ENCODE results near the gene C15orf62.
A peak's percentile ranks its signal among the peaks of the same experiment; 100 is the strongest.

The C15orf62 gene

GRCh38 chr15:40739047-40739446 is 30.7 kb upstream of the C15orf62 start:
- Histone ChIP-seq H3K36me3 (ENCODE audit: insufficient read depth, low read length) (peaks cover 75% of the 10 kb centered on the region), H3K9ac (ENCODE audit: insufficient read length) (no peak overlapping the region), H3K4me3 (no peak overlapping the region), H3K9me3 (ENCODE audit: low read depth, low read length) (no peaks in the 10 kb centered on the region), H3K27ac (no peak overlapping the region)
- no peak for DNase-seq (ENCODE audit: low read depth, low spot score)
- no peak for TF ChIP-seq FOXP2 (optimal IDR thresholded peaks at IDR 0.05; ENCODE audit: control extremely low read depth, extremely low read length, insufficient read depth)
- TF ChIP-seq EZH2 (IDR thresholded peaks at IDR 0.05): no peak
- no peak for TF ChIP-seq POLR2AphosphoS5 (IDR thresholded peaks at IDR 0.05; ENCODE audit: borderline replicate concordance, low read depth, low read length)

DNA sequence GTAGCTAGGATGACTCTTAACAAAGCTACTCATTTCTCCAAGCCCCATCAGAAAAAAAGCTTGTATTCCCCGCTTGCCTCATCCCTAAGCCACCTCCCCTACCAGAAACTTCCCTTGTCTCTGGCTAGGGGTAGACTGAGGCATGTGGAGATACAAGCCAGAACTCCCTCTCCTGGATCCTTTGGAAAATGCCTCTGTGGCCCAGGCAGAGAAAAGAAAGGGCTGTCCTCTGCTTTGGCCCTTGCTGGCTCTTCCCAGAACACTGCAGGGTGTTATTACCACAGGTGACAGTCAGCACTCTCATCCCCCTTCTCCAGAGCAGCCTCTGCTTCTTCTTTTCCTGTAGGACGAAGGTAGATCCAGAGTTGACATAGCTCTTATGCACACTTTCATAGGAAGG is 29.9 kb upstream of the C15orf62 start:
- DNase-seq (ENCODE audit: low read depth, low spot score): no peak
- H3K27ac ChIP-seq: no peak overlapping the region
- H3K9ac ChIP-seq (ENCODE audit: insufficient read length): no peak overlapping the region
- TF ChIP-seq POLR2AphosphoS5 (IDR thresholded peaks at IDR 0.05; ENCODE audit: borderline replicate concordance, low read depth, low read length): no peak
- TF ChIP-seq FOXP2 (optimal IDR thresholded peaks at IDR 0.05; ENCODE audit: control extremely low read depth, extremely low read length, insufficient read depth): no peak
- no peak for TF ChIP-seq EZH2 (IDR thresholded peaks at IDR 0.05)
- no peak overlapping the region for H3K4me3 ChIP-seq
- no peaks in the 10 kb centered on the region for H3K9me3 ChIP-seq (ENCODE audit: low read depth, low read length)
- peaks cover 75% of the 10 kb centered on the region for H3K36me3 ChIP-seq (ENCODE audit: insufficient read depth, low read length)

GRCh38 chr15:40743485-40743901 is 26.3 kb upstream of the C15orf62 start:
- Histone ChIP-seq H3K9ac (ENCODE audit: insufficient read length) (no peak overlapping the region), H3K9me3 (ENCODE audit: low read depth, low read length) (no peaks in the 10 kb centered on the region), H3K36me3 (ENCODE audit: insufficient read depth, low read length) (peaks cover 46% of the 10 kb centered on the region; the same call in 1 of the 2 replicates), H3K4me3 (no peak overlapping the region), H3K27ac (no peak overlapping the region)
- TF ChIP-seq FOXP2 (optimal IDR thresholded peaks at IDR 0.05; ENCODE audit: control extremely low read depth, extremely low read length, insufficient read depth): no peak
- TF ChIP-seq POLR2AphosphoS5 (IDR thresholded peaks at IDR 0.05; ENCODE audit: borderline replicate concordance, low read depth, low read length): no peak
- TF ChIP-seq EZH2 (IDR thresholded peaks at IDR 0.05): no peak
- no peak for DNase-seq (ENCODE audit: low read depth, low spot score)

DNA sequence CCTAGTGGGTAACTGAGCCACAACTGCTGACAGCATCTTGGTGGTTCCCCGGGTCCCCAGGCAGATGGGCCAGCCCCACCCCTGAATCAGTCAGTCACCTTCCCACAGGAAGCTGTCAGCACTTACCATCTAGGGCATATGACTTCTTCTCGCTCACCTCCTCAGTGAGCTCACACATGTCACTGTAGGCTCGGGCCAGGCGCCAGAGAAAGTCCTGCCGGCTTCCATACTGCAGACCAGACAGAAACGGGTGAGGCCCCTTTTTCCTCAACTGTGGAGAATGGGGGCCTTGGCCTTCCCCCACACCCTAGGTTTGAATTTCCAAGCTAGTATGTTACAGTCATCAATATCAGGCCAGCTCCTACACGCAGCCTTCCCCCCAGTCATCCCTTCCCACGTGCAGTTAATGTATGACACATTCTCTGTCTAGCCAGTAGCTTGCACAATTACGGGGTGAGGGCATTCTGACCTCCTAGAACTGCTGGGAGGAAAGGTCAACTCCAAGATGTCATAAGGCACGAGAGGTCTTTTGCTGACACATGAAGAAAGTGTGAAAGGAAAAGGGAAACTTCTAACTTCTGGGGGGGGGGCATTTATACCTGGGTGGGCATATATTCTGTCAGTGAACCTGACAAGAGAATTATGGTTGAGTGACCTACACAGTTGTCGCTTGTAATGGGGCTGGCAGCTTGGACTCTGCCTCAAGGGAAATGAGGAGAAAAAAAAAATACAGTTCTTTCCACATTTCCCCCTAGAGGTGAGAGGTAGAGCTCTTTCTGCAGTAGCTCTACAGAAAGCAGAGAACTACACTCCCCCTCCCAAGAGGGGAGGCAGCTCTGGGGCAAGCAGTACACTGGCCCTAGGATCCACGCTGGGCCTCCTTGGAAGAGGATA is 25.6 kb upstream of the C15orf62 start:
- DNase-seq (ENCODE audit: low read depth, low spot score): no peak
- no peak for TF ChIP-seq FOXP2 (optimal IDR thresholded peaks at IDR 0.05; ENCODE audit: control extremely low read depth, extremely low read length, insufficient read depth)
- no peak for TF ChIP-seq EZH2 (IDR thresholded peaks at IDR 0.05)
- TF ChIP-seq POLR2AphosphoS5 (IDR thresholded peaks at IDR 0.05; ENCODE audit: borderline replicate concordance, low read depth, low read length): no peak
- H3K9ac ChIP-seq (ENCODE audit: insufficient read length): no peak overlapping the region
- H3K36me3 ChIP-seq (ENCODE audit: insufficient read depth, low read length): peaks cover 42% of the 10 kb centered on the region; the same call in 1 of the 2 replicates
- H3K4me3 ChIP-seq: no peak overlapping the region
- H3K27ac ChIP-seq: no peak overlapping the region
- no peaks in the 10 kb centered on the region for H3K9me3 ChIP-seq (ENCODE audit: low read depth, low read length)

DNA sequence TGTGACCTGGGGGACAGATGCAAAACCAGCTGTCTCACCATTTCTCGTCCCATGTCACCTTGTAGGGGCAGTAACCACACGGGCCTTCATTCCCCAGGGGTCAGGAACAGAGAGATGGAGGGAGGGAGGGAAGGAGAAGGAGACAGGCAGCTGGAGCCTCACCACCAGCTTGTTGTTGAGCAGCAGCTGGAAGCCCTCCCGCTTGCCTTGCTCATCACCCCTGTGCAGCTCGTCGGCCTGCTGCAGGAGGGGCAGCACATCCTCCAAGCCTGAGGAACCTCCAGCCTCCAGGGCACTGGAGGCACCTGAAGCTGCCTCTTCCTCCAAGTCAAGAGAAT is 25.0 kb upstream of the C15orf62 start:
- no peak for TF ChIP-seq FOXP2 (optimal IDR thresholded peaks at IDR 0.05; ENCODE audit: control extremely low read depth, extremely low read length, insufficient read depth)
- no peak for TF ChIP-seq POLR2AphosphoS5 (IDR thresholded peaks at IDR 0.05; ENCODE audit: borderline replicate concordance, low read depth, low read length)
- TF ChIP-seq EZH2 (IDR thresholded peaks at IDR 0.05): no peak
- Histone ChIP-seq H3K4me3 (no peak overlapping the region), H3K36me3 (ENCODE audit: insufficient read depth, low read length) (peaks cover 43% of the 10 kb centered on the region), H3K27ac (no peak overlapping the region), H3K9ac (ENCODE audit: insufficient read length) (no peak overlapping the region), H3K9me3 (ENCODE audit: low read depth, low read length) (no peaks in the 10 kb centered on the region)
- DNase-seq (ENCODE audit: low read depth, low spot score): no peak

GRCh38 chr15:40746916-40747418 is 22.8 kb upstream of the C15orf62 start:
- peak; percentile 74 for DNase-seq (ENCODE audit: low read depth, low spot score)
- TF ChIP-seq POLR2AphosphoS5 (IDR thresholded peaks at IDR 0.05; ENCODE audit: borderline replicate concordance, low read depth, low read length): no peak
- no peak for TF ChIP-seq EZH2 (IDR thresholded peaks at IDR 0.05)
- TF ChIP-seq FOXP2 (optimal IDR thresholded peaks at IDR 0.05; ENCODE audit: control extremely low read depth, extremely low read length, insufficient read depth): no peak
- peak overlapping the region; percentile 54 for H3K4me3 ChIP-seq
- H3K9ac ChIP-seq (ENCODE audit: insufficient read length): peak overlapping the region; percentile 20
- peak overlapping the region; percentile 95 for H3K27ac ChIP-seq
- H3K36me3 ChIP-seq (ENCODE audit: insufficient read depth, low read length): peaks cover 43% of the 10 kb centered on the region
- no peaks in the 10 kb centered on the region for H3K9me3 ChIP-seq (ENCODE audit: low read depth, low read length)

GRCh38 chr15:40747685-40748631 is 21.8 kb upstream of the C15orf62 start:
- no peaks in the 10 kb centered on the region for H3K9me3 ChIP-seq (ENCODE audit: low read depth, low read length)
- H3K4me3 ChIP-seq: peak overlapping the region; percentile 54
- H3K27ac ChIP-seq: peak overlapping the region; percentile 95
- peaks cover 39% of the 10 kb centered on the region for H3K36me3 ChIP-seq (ENCODE audit: insufficient read depth, low read length)
- DNase-seq (ENCODE audit: low read depth, low spot score): no peak
- TF ChIP-seq FOXP2 (optimal IDR thresholded peaks at IDR 0.05; ENCODE audit: control extremely low read depth, extremely low read length, insufficient read depth) (no peak), POLR2AphosphoS5 (IDR thresholded peaks at IDR 0.05; ENCODE audit: borderline replicate concordance, low read depth, low read length) (no peak), EZH2 (IDR thresholded peaks at IDR 0.05) (no peak)
- H3K9ac ChIP-seq (ENCODE audit: insufficient read length): peak overlapping the region; percentile 53

GRCh38 chr15:40749151-40749630 is 20.6 kb upstream of the C15orf62 start:
- Histone ChIP-seq H3K36me3 (ENCODE audit: insufficient read depth, low read length) (peaks cover 30% of the 10 kb centered on the region), H3K9me3 (ENCODE audit: low read depth, low read length) (no peaks in the 10 kb centered on the region), H3K9ac (ENCODE audit: insufficient read length) (no peak overlapping the region), H3K4me3 (no peak overlapping the region), H3K27ac (no peak overlapping the region)
- no peak for DNase-seq (ENCODE audit: low read depth, low spot score)
- TF ChIP-seq EZH2 (IDR thresholded peaks at IDR 0.05): no peak
- TF ChIP-seq FOXP2 (optimal IDR thresholded peaks at IDR 0.05; ENCODE audit: control extremely low read depth, extremely low read length, insufficient read depth): no peak
- no peak for TF ChIP-seq POLR2AphosphoS5 (IDR thresholded peaks at IDR 0.05; ENCODE audit: borderline replicate concordance, low read depth, low read length)

Data from SK-N-MC (cell line).